SK-N-SH (cell line): ENCODE results near the gene C9orf72. TPM values are rescaled to one million over a fixed set of nuclear protein-coding genes. Genes with fewer than 3 reads are reported as not detected.

Source experiments
- CTCF ChIA-PET: fragments of 300-600, 350-600 bp; formaldehyde crosslinking; extraction: SDS; loops from one replicate; lab custom pipeline; 2021; lab: Yijun Ruan, JAX
- POLR2A ChIA-PET: fragments of 350-600 bp; sonication (Branson Sonifier 250); formaldehyde crosslinking; extraction: SDS; loops from one replicate; lab custom pipeline; 2020; ENCODE audit warnings: antibody characterized with exemption, inconsistent platforms; lab: Yijun Ruan, JAX
- DNase-seq: peaks from one replicate; pipeline ENCODE4 v3.0.0; 2012
- H2AFZ ChIP-seq: fragments of 200-600 bp; sonication (generic); 2 replicates; pipeline ENCODE4 v1.8.1; 2016; ENCODE audit warnings: antibody characterized with exemption, mild to moderate bottlenecking, low read depth
- H3F3A ChIP-seq: fragments of 200-600 bp; sonication (generic); replicated peaks from 2 replicates; pipeline ENCODE3; 2016; ENCODE audit warnings: antibody characterized with exemption, mild to moderate bottlenecking; ENCODE audit not compliant: insufficient read depth
- H3K27ac ChIP-seq, 2 experiments: fragments of 200-500 bp in 1 of 2; fragments of 200-600 bp in 1 of 2; sonication (Bioruptor generic) in 1 of 2; sonication (generic), shearing (Covaris generic) in 1 of 2; 2 replicates each; pipeline versions ENCODE4 v1.5.1 to v1.6.1; 2014 to 2016; ENCODE audit warnings: low read depth in 2 of 2, inconsistent platforms in 1 of 2, low read length in 1 of 2, mild to moderate bottlenecking in 1 of 2, mixed read lengths in 1 of 2
- H3K27me3 ChIP-seq: fragments of 200-600 bp; sonication (generic), shearing (Covaris generic); 2 replicates; pipeline ENCODE4 v1.6.1; 2016; ENCODE audit warnings: mixed run types; ENCODE audit not compliant: insufficient read depth
- H3K36me3 ChIP-seq, 2 experiments: fragments of 200-500 bp in 1 of 2; fragments of 200-600 bp in 1 of 2; sonication (Bioruptor generic) in 1 of 2; sonication (generic) in 1 of 2; replicated peaks in 1 of 2; 2 replicates each; pipeline versions ENCODE3 to v1.5.1; 2014 to 2016; ENCODE audit warnings: low read length in 1 of 2, mild to moderate bottlenecking in 1 of 2; ENCODE audit not compliant: insufficient read depth in 2 of 2, control insufficient read depth in 1 of 2
- H3K4me1 ChIP-seq, 2 experiments: fragments of 200-500 bp in 1 of 2; fragments of 200-600 bp in 1 of 2; sonication (Bioruptor generic) in 1 of 2; sonication (generic), shearing (Covaris generic) in 1 of 2; 2 replicates each; pipeline versions ENCODE4 v1.5.1 to v1.6.1; 2014 to 2016; ENCODE audit warnings: low read depth in 1 of 2, low read length in 1 of 2, mixed run types in 1 of 2; ENCODE audit not compliant: insufficient read depth in 2 of 2, control insufficient read depth in 1 of 2
- H3K4me2 ChIP-seq: fragments of 200-600 bp; sonication (generic), shearing (Covaris generic); 2 replicates; pipeline ENCODE4 v1.6.1; 2017; ENCODE audit warnings: mixed run types
- H3K4me3 ChIP-seq, 2 experiments: fragments of 200-500 bp in 1 of 2; fragments of 200-600 bp in 1 of 2; sonication (Bioruptor generic) in 1 of 2; sonication (generic), shearing (Covaris generic) in 1 of 2; 2 replicates each; pipeline versions ENCODE4 v1.5.1 to v1.8.1; 2014 to 2016; ENCODE audit warnings: low read depth in 2 of 2, inconsistent platforms in 1 of 2, low read length in 1 of 2, mild to moderate bottlenecking in 1 of 2, mixed read lengths in 1 of 2, moderate library complexity in 1 of 2
- H3K79me2 ChIP-seq: fragments of 200-600 bp; sonication (generic); 2 replicates; pipeline ENCODE4 v1.8.1; 2017; ENCODE audit warnings: mild to moderate bottlenecking; ENCODE audit not compliant: insufficient read depth
- H3K9ac ChIP-seq: fragments of 200-600 bp; sonication (generic); 2 replicates; pipeline ENCODE4 v1.6.1; 2017; ENCODE audit warnings: mixed run types
- H3K9me2 ChIP-seq: fragments of 200-600 bp; sonication (generic); 2 replicates; pipeline ENCODE4 v1.6.1; 2017; ENCODE audit warnings: mixed run types
- H3K9me3 ChIP-seq: fragments of 200-600 bp; sonication (generic); 2 replicates; pipeline ENCODE4 v1.6.1; 2017; ENCODE audit warnings: mixed run types, mild to moderate bottlenecking, moderate library complexity
- H4K20me1 ChIP-seq: fragments of 200-600 bp; sonication (generic); 2 replicates; pipeline ENCODE4 v1.6.1; 2017; ENCODE audit warnings: mild to moderate bottlenecking, mixed run types; ENCODE audit not compliant: insufficient read depth
- CHD2 ChIP-seq: fragments of 150-350 bp; IDR thresholded peaks from 2 replicates; pipeline ENCODE4 v1.6.1; 2018; ENCODE audit warnings: low read length; ENCODE audit not compliant: partially characterized antibody
- CTCF ChIP-seq: fragments of 200-600 bp; sonication (generic); IDR thresholded peaks from 2 replicates; pipeline ENCODE4 v1.6.1; 2017; ENCODE audit warnings: antibody characterized with exemption, mild to moderate bottlenecking, moderate library complexity
- ELF1 ChIP-seq: IDR thresholded peaks from 2 replicates; pipeline ENCODE4 v1.4.0; 2012
- EP300 ChIP-seq, 2 experiments: IDR thresholded peaks; 2 replicates each; pipeline versions ENCODE4 v1.4.0 to v1.6.1; 2012; ENCODE audit warnings: borderline replicate concordance in 1 of 2, low read depth in 1 of 2, low read length in 1 of 2
- EZH2phosphoT487 ChIP-seq: fragments of 200-600 bp; sonication (generic); IDR thresholded peaks from 2 replicates; pipeline ENCODE4 v1.6.1; 2017; ENCODE audit warnings: low read depth, mixed run types, mild to moderate bottlenecking, antibody characterized with exemption, moderate library complexity, borderline replicate concordance
- FOSL2 ChIP-seq: IDR thresholded peaks from 2 replicates; pipeline ENCODE4 v1.4.0; 2012; ENCODE audit warnings: low read depth, mild to moderate bottlenecking, moderate library complexity, borderline replicate concordance
- FOXJ3 ChIP-seq: sonication (generic); formaldehyde crosslinking; IDR thresholded peaks from 2 replicates; pipeline ENCODE4 v1.5.1; 2020; ENCODE audit warnings: mild to moderate bottlenecking, missing genetic modification reagents
- FOXM1 ChIP-seq: IDR thresholded peaks from 2 replicates; pipeline ENCODE4 v1.4.0; 2012; ENCODE audit warnings: low read depth, mild to moderate bottlenecking
- IRF3 ChIP-seq: fragments of 150-350 bp; IDR thresholded peaks from 2 replicates; pipeline ENCODE4 v1.6.1; 2016; ENCODE audit warnings: mild to moderate bottlenecking, low read depth, low read length
- MEF2A ChIP-seq: IDR thresholded peaks from 2 replicates; pipeline ENCODE4 v1.4.0; 2012; ENCODE audit warnings: low read depth, borderline replicate concordance
- NFIC ChIP-seq: IDR thresholded peaks from 2 replicates; pipeline ENCODE4 v1.4.0; 2012; ENCODE audit warnings: borderline replicate concordance
- NRF1 ChIP-seq: IDR thresholded peaks from 2 replicates; pipeline ENCODE4 v1.6.1; 2012; ENCODE audit warnings: low read depth, mild to moderate bottlenecking, low read length
- PBX3 ChIP-seq: IDR thresholded peaks from 2 replicates; pipeline ENCODE4; 2012
- POLR2AphosphoS5 ChIP-seq: IDR thresholded peaks from 2 replicates; pipeline ENCODE4 v1.6.1; 2012; ENCODE audit warnings: low read depth, low read length
- RAD21 ChIP-seq: IDR thresholded peaks from 2 replicates; pipeline ENCODE4 v1.6.1; 2012; ENCODE audit warnings: mild to moderate bottlenecking, low read length
- RCOR1 ChIP-seq: fragments of 150-350 bp; IDR thresholded peaks from 2 replicates; pipeline ENCODE4 v1.6.1; 2017; ENCODE audit warnings: antibody characterized with exemption, low read length
- TAF1 ChIP-seq: IDR thresholded peaks from 2 replicates; pipeline ENCODE4 v1.6.1; 2012; ENCODE audit warnings: low read depth, mild to moderate bottlenecking, low read length, moderate library complexity, borderline replicate concordance
- TEAD4 ChIP-seq: IDR thresholded peaks from 2 replicates; pipeline ENCODE4 v1.4.0; 2012; ENCODE audit warnings: mild to moderate bottlenecking, borderline replicate concordance; ENCODE audit not compliant: insufficient read depth
- USF1 ChIP-seq: IDR thresholded peaks from 2 replicates; pipeline ENCODE4 v1.4.0; 2012; ENCODE audit warnings: low read depth, borderline replicate concordance
- ZBTB33 ChIP-seq: IDR thresholded peaks from 2 replicates; pipeline ENCODE4 v1.4.0; 2012; ENCODE audit warnings: low read depth, borderline replicate concordance
- WGBS: methylation state at CpG from one replicate; pipeline ENCODE4 v1.1.6; 2017; ENCODE audit warnings: low lambda C conversion rate; 5-methylcytosine and 5-hydroxymethylcytosine counted together
- polyA plus RNA-seq, 3 experiments: library from polyadenylated mRNA; depleted of rRNA; stranded (reverse); fragments of >200 nt; gene quantifications; 2 replicates each; pipeline ENCODE4 v1.2.3, GENCODE V29; 2012

Gene C9orf72
- polyA plus RNA-seq, 1 of the 3 experiments (the other 2 are of a cell fraction): 4.0 TPM

GRCh38 chr9:27589462-27589861 is 16.2 kb upstream of the C9orf72 start (continued):
- TF ChIP-seq EZH2phosphoT487 (no peak), RAD21 (no peak)
- TF ChIP-seq, all 33 proteins: peak for 0

- Histone ChIP-seq H2AFZ (no peak overlapping the region), H3K36me3 (no peaks in the 10 kb centered on the region), H3K4me2 (no peak overlapping the region), H3K27me3 (no peaks in the 10 kb centered on the region), H3K4me1 (peaks cover 0 to 5% of the 10 kb centered on the region in 2 experiments; a peak in 2 of 4 replicates), H4K20me1 (no peaks in the 10 kb centered on the region), H3F3A (no peaks in the 10 kb centered on the region), H3K9me3 (no peaks in the 10 kb centered on the region)
- no peak for DNase-seq
- CTCF ChIA-PET: no interaction called here
- TF ChIP-seq TAF1 (no peak), TEAD4 (no peak), EP300 (IDR thresholded peaks at IDR 0.05; ENCODE audit: borderline replicate concordance in 1 of 2, low read depth in 1 of 2, low read length in 1 of 2) (no peak), USF1 (no peak), RAD21 (no peak), MEF2A (no peak), FOXM1 (no peak), FOXJ3 (CRISPR knock-in tag) (no peak), PBX3 (no peak), POLR2AphosphoS5 (no peak), ELF1 (no peak), RCOR1 (no peak), NRF1 (no peak), EZH2phosphoT487 (no peak), CHD2 (no peak), ZBTB33 (no peak), CTCF (no peak), IRF3 (no peak), NFIC (no peak), FOSL2 (no peak)
- TF ChIP-seq, all 33 proteins: peak for 0
- Histone ChIP-seq H3K27ac (no peak overlapping the region), H3K4me3 (no peak overlapping the region), H3K79me2 (no peaks in the 10 kb centered on the region), H3K9ac (no peak overlapping the region), H3K9me2 (no peaks in the 10 kb centered on the region)
- POLR2A ChIA-PET: no interaction called here
- 62% methylated on average over 3 of the region's 3 CpGs for WGBS
These were observed 13.0 kb upstream of the C9orf72 start for GRCh38 chr9:27586304-27586703.
